Activated CD4-positive, alpha-beta T cell treated with anti-CD3 and anti-CD28 coated beads, Interleukin-2, amount 10 ng/mL, durations not matched to agents 7 days and 5 days (primary cell): ENCODE measurements around the gene ESRRB. TPM values are rescaled to one million over a fixed set of nuclear protein-coding genes. Genes with fewer than 3 reads are reported as not detected.

Experiments used
- CTCF ChIA-PET: fragments of 350-600 bp; sonication (Branson Sonifier 250); formaldehyde crosslinking; loops from one replicate; lab custom pipeline; 2021; ENCODE audit warnings: antibody characterized with exemption; lab: Charles Lee
- POLR2A ChIA-PET: fragments of 350-600 bp; sonication (Branson Sonifier 250); formaldehyde crosslinking; loops from one replicate; lab custom pipeline; 2021; ENCODE audit warnings: antibody characterized with exemption; lab: Charles Lee
- DNase-seq: peaks from one replicate; pipeline ENCODE4 v3.0.0-alpha.2; 2020
- H3K27ac Mint-ChIP-seq: one replicate; pipeline ENCODE4 v1.8.0; 2021; ENCODE audit warnings: mild to moderate bottlenecking, moderate library complexity, mixed read lengths
- H3K27me3 Mint-ChIP-seq: one replicate; pipeline ENCODE4 v1.8.0; 2021; ENCODE audit warnings: mixed read lengths
- H3K36me3 Mint-ChIP-seq: one replicate; pipeline ENCODE4 v1.8.0; 2021; ENCODE audit warnings: low read depth, mixed read lengths
- H3K4me1 Mint-ChIP-seq: one replicate; pipeline ENCODE4 v1.8.0; 2021; ENCODE audit warnings: mixed read lengths
- H3K4me3 Mint-ChIP-seq: one replicate; pipeline ENCODE4 v1.8.0; 2021; ENCODE audit warnings: mild to moderate bottlenecking, moderate library complexity, mixed read lengths
- H3K9me3 Mint-ChIP-seq: one replicate; pipeline ENCODE4 v1.8.0; 2021; ENCODE audit warnings: mixed read lengths
- total RNA-seq, 2 experiments: library from RNA; stranded (reverse); gene quantifications; one replicate each; pipeline ENCODE4 v1.2.3, GENCODE V29; 2021

ESRRB gene
- total RNA-seq, result under 1 TPM in 1 of 2 experiments, not detected in 1; 0.22 TPM

DNA sequence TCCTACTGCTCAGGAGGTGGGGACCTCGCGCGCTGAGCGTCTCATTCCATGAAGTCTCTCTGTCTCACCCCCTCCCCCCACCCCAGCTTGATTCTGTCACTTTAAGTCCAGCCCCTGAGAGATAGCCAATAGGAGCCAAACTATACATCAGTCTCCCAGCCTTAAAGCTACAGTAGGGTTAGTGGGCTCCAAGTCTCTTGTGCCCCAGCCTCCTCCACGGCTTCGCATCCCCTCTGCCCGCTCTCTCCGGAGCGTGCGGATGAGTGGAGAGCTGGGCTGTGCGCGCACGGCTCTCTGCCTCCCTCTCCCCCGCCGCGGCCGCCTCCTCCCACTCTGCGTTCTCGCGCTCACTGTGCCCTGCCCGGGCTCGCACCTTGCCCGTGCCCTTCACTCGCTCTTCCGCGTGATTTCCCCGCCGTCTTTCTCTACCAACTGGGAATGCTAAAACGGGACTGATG, at the start of gene ESRRB:
ESRRB (plus strand) TSS at position 191 of the 458 bp plus-strand sequence; CDS start at position 456, 265 bp downstream.
- DNase-seq, result no peak
- Mint-ChIP-seq H3K27me3 (peaks cover 64% of the 10 kb centered on the region), H3K4me1 (peaks cover 2% of the 10 kb centered on the region), H3K36me3 (no peaks in the 10 kb centered on the region), H3K9me3 (no peaks in the 10 kb centered on the region), H3K27ac (no peak within 1 kb of the TSS), H3K4me3 (no peak within 1 kb of the TSS)
- ChIA-PET CTCF (no interaction called here), POLR2A (no interaction called here)

- peaks cover 38% of the 10 kb centered on the region for H3K27me3 Mint-ChIP-seq
- DNase-seq, result no peak
- ChIA-PET POLR2A (no interaction called here), CTCF (no interaction called here)
- no peak overlapping the region for H3K27ac Mint-ChIP-seq
- H3K36me3 Mint-ChIP-seq, result no peaks in the 10 kb centered on the region
- H3K9me3 Mint-ChIP-seq, result no peaks in the 10 kb centered on the region
- no peak overlapping the region for H3K4me3 Mint-ChIP-seq
- no peaks in the 10 kb centered on the region for H3K4me1 Mint-ChIP-seq
These were observed 48.8 kb upstream of the ESRRB start for GRCh38 chr14:76326918-76327689.

GRCh38 chr14:76328457-76329137, 47.3 kb upstream of the ESRRB start:
- no peaks in the 10 kb centered on the region for H3K4me1 Mint-ChIP-seq
- DNase-seq, result no peak
- H3K36me3 Mint-ChIP-seq, result no peaks in the 10 kb centered on the region
- no peaks in the 10 kb centered on the region for H3K9me3 Mint-ChIP-seq
- H3K4me3 Mint-ChIP-seq, result no peak overlapping the region
- no peak overlapping the region for H3K27ac Mint-ChIP-seq
- H3K27me3 Mint-ChIP-seq, result peaks cover 38% of the 10 kb centered on the region
- POLR2A ChIA-PET, result no interaction called here
- CTCF ChIA-PET, result no interaction called here

DNA sequence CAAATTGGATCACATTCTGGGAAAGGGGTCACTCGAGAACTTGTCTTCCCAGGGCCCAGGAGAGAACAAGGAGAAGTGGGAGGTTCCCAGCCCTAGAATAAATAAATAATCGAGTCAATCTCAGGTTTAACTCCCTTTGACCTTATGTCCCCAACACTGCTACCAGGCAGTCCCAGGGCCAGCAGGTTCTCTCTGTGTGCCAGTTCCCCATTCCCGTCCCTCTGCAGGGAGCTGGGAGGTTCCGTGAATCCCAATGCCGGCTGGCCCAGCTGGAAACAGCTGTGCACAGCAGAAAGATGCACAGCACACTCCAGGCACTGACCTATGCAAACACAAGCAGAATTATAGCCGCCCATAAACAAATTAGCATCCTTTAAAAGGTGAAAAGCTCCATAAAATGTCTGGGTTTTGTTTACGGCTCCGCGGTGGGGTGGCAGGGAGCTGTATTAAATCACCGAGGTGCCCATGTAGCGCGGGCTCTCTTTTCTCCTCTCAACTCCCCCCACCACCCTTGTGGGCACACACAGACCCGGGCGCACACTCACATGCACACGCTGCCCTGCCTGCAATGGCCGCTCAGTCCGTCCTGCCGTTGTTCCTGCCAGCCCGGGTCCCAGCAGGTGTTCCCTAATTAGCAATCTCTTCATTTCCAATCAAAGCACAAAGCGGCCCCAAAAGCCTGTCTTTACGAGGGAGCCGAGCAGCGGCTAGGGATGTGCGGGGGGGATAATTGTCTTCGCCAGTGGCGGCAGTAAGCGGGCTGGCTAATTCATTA, 46.6 kb upstream of the ESRRB start:
- ChIA-PET POLR2A (no interaction called here), CTCF (no interaction called here)
- no peak for DNase-seq
- Mint-ChIP-seq H3K9me3 (no peaks in the 10 kb centered on the region), H3K4me1 (no peaks in the 10 kb centered on the region), H3K36me3 (no peaks in the 10 kb centered on the region), H3K4me3 (no peak overlapping the region), H3K27me3 (peaks cover 36% of the 10 kb centered on the region), H3K27ac (no peak overlapping the region)

DNA sequence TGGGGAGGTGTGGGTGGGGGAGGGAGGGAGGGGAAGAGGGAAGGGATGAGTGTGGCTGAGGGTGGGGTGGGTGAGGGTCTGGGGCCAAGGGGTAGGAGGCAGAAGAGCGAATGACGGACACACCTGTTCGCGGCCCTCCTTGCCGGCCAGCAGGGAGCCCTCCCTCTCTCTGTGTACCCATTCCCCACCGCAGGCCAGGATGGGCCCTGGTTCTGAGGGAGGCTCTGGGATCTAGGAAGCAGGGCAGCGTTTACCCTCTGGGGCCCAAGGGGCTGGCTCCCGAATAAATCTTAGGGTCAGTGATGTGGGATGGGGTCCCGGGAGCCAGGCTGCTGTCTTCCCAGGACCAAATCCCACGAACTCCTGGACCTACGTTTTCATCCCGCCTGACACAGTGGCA, 46.0 kb upstream of the ESRRB start:
- no peaks in the 10 kb centered on the region for H3K36me3 Mint-ChIP-seq
- ChIA-PET POLR2A (no interaction called here), CTCF (no interaction called here)
- H3K27ac Mint-ChIP-seq, result no peak overlapping the region
- no peak for DNase-seq
- no peaks in the 10 kb centered on the region for H3K9me3 Mint-ChIP-seq
- H3K4me3 Mint-ChIP-seq, result no peak overlapping the region
- no peaks in the 10 kb centered on the region for H3K4me1 Mint-ChIP-seq
- H3K27me3 Mint-ChIP-seq, result peaks cover 36% of the 10 kb centered on the region

DNA sequence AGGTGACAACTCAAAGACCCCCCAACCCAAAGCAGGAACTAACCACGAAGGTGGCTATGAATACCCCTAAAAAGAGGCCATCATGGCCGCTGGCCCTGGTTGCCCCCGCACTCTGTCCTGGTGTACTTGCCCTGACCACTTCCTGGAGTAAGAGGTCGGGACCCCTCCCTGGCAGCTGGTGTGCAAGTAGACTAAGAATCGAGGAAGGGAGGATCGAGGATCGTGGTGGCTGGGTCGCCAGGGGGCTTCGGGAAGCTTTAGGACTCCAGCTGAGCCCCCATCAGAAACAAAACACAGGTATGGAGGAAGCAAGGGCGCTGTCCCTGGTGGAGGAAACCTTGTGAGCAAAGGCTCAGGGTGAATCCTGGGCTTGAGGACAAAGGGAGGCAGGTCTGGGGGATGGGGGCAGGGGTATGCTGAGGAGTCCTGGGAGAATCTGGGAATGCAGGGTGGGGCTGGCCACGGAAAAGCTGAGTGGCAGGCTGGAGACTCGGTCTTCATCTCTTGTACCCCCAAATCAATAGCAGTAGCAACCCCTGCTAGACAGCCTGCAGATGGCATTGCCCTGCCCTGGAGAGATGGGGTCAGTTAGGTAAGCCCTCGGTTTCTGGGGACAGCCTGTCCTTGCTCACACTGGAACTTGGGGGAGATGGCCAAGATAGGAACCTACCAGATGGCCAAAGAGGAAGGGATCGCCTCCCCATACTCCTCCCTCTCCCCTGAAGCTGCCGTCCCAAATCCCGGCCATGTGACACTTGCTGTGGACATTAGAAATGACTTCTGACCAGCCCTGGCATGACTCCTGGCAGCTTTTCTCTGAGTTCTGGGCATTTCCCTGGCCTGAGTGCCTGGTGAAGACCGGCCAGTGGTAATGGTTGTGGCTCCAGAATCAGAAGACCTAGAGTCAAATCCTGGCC, 45.3 kb upstream of the ESRRB start:
- DNase-seq, result no peak
- H3K36me3 Mint-ChIP-seq, result no peaks in the 10 kb centered on the region
- POLR2A ChIA-PET, result no interaction called here
- H3K4me1 Mint-ChIP-seq, result no peaks in the 10 kb centered on the region
- CTCF ChIA-PET, result no interaction called here
- no peaks in the 10 kb centered on the region for H3K9me3 Mint-ChIP-seq
- no peak overlapping the region for H3K27ac Mint-ChIP-seq
- peaks cover 36% of the 10 kb centered on the region for H3K27me3 Mint-ChIP-seq
- no peak overlapping the region for H3K4me3 Mint-ChIP-seq

DNA sequence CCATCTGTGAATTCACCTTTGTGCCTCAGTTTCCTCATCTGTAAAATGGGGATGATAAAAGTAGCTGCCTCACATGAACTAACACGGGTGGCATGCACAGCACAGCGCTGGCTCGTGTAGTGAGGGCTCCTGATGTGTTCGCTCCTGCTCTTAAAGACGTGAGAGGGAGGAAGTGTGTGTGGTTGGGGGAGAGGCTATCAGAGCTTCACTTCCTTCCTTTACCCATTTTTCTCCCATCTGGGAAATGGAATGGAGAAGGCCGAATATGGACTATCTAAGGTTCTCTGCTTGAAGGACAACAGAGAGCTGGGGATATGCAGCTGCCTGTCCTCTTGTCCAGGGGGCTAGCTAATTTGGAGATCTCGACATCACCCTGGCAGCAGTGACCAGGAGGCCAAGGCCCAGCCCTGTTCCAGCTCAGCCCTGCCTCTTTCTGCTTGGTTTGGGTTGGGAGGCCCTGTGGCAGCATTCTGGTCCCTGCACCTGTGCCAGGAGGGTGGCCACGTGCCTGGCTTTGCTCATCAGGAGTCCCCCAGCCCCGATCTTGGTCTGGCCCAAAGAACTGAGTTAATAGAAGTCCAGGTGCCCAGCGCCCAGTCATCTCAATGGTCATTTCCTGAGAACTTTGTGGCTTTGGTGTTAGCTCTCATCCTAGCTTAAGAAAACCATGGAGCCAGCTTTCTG, 44.5 kb upstream of the ESRRB start:
- DNase-seq, result peak; percentile 10
- CTCF ChIA-PET, result no interaction called here
- no peaks in the 10 kb centered on the region for H3K36me3 Mint-ChIP-seq
- POLR2A ChIA-PET, result no interaction called here
- H3K4me1 Mint-ChIP-seq, result no peaks in the 10 kb centered on the region
- peaks cover 36% of the 10 kb centered on the region for H3K27me3 Mint-ChIP-seq
- H3K4me3 Mint-ChIP-seq, result no peak overlapping the region
- H3K9me3 Mint-ChIP-seq, result no peaks in the 10 kb centered on the region
- no peak overlapping the region for H3K27ac Mint-ChIP-seq

- ChIA-PET CTCF (interaction anchor here (1.4 kb wide), 1 partner anchor 10 kb away, joined by 3 read pairs; no protein-coding TSS in a partner anchor), POLR2A (no interaction called here)
- Mint-ChIP-seq H3K4me1 (no peaks in the 10 kb centered on the region), H3K4me3 (no peak overlapping the region), H3K27ac (no peak overlapping the region), H3K36me3 (no peaks in the 10 kb centered on the region), H3K9me3 (no peaks in the 10 kb centered on the region), H3K27me3 (peaks cover 34% of the 10 kb centered on the region)
- no peak for DNase-seq
These were observed 42.3 kb upstream of the ESRRB start for GRCh38 chr14:76333664-76334063.

DNA sequence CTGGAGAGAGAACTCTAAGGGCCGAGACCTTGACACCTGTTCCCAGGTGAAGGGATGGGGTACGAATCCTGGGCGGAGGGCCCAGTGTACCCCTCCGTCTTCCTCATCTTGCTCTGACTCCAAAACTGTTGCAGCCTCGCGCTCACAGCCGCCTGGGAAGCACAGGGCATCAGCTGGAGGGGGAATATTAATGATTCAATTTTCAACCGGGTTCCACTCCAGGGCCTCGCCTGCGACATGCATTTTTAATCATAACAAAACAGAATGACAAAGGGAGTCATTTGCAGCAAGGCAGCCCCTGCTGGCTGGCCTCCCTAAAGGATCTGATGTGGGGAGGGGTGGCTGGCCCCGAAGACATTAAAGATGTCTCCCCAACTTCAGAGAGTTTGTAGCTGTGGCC, 41.6 kb upstream of the ESRRB start:
- CTCF ChIA-PET, result interaction anchor here (1.4 kb wide), 1 partner anchor 9 kb away, joined by 3 read pairs; no protein-coding TSS in a partner anchor
- no peaks in the 10 kb centered on the region for H3K9me3 Mint-ChIP-seq
- H3K4me3 Mint-ChIP-seq, result no peak overlapping the region

DNA sequence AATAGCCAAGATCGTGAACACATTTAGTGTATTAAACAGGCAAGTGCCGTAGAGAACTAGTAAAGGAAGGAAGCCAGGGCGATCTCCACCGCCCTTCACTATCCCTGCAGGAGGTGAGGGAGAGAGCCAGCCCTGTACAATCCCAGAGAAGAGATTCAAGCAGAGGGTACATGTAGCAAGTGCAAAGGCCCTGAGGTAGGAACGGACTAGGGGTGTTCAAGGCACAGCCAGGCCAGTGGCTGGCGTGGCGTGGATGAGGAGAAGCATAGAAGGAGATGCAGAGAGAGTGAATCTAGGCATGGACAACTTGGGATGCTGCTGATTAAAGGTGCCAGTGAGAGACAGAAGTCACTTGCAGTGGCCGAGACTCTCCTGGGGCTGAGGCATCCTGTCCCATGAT, 39.1 kb upstream of the ESRRB start:
- CTCF ChIA-PET, result no interaction called here
- H3K36me3 Mint-ChIP-seq, result no peaks in the 10 kb centered on the region

More for the DNA sequence above, 41.6 kb upstream of the ESRRB start:
- POLR2A ChIA-PET, result no interaction called here
- no peaks in the 10 kb centered on the region for H3K4me1 Mint-ChIP-seq
- no peak overlapping the region for H3K27ac Mint-ChIP-seq
- no peak for DNase-seq
- peaks cover 28% of the 10 kb centered on the region for H3K27me3 Mint-ChIP-seq
- H3K36me3 Mint-ChIP-seq, result no peaks in the 10 kb centered on the region

DNA sequence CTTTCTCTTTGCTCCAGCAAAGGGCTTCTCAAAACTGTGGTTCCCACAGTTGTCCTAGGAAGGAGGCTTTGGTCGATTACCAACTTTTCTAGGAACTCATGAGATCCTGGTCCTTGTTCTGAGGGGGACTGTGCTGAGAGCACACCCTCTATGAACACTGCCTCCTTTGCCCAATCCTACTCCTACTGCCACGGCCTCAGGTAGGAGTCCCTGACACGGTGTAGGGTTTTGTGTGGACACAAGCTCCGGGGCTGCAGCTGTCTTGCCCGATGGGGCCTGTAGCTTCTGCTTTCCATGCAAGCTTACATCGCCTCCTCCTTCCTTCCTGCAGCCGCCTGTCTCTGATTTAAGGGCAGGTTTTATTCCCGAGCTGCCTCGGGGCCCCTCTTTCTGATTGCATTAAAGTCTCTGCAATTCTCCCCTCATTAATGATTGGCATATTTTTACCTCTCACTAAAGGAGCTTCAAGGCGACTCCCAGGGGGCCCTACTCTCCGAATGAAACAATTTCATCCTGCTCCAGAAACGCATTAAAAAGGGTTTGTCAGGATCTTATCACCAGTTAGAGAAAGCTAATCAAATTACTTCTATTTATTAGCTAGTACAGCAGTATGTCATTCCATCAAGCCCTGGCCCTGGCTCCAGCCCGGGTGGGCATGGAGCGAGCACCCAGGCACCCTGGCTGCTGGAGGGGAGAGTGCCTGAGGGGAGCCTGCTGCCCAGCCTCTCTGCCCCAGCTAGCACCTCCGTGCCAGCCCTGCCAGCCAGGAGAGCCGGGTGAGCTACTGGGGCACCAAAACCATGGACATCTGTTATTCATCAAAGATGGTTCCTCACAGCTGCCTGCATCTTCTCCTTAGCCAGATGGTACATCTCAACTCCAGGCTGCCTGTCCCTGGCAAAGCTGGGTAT, 38.0 kb upstream of the ESRRB start:
- no peak overlapping the region for H3K27ac Mint-ChIP-seq
- ChIA-PET POLR2A (interaction anchor here (0.6 kb wide), 1 partner anchor 47 kb away, joined by 3 read pairs; no protein-coding TSS in a partner anchor), CTCF (interaction anchor here (0.5 kb wide), 1 partner anchor 93 kb away, joined by 4 read pairs; no protein-coding TSS in a partner anchor)
- no peaks in the 10 kb centered on the region for H3K9me3 Mint-ChIP-seq
- no peaks in the 10 kb centered on the region for H3K4me1 Mint-ChIP-seq
- H3K36me3 Mint-ChIP-seq, result no peaks in the 10 kb centered on the region
- DNase-seq, result no peak
- peaks cover 8% of the 10 kb centered on the region for H3K27me3 Mint-ChIP-seq
- H3K4me3 Mint-ChIP-seq, result no peak overlapping the region

More for the DNA sequence above, 39.1 kb upstream of the ESRRB start:
- Mint-ChIP-seq H3K9me3 (no peaks in the 10 kb centered on the region), H3K4me3 (no peak overlapping the region), H3K27me3 (peaks cover 8% of the 10 kb centered on the region), H3K27ac (no peak overlapping the region), H3K4me1 (no peaks in the 10 kb centered on the region)
- DNase-seq, result no peak
- POLR2A ChIA-PET, result no interaction called here
